HG03571 (cell line): ENCODE data around the gene PALM3.
"Not testable (repeated sequence)": the region's sequence is repeated elsewhere in the genome, so short reads cannot be mapped to it uniquely, and the experiment has no call there.

Experiments used
- ATAC-seq: cut with Tn5 transposase; IDR thresholded peaks from one replicate; pipeline ENCODE4 v1.9.1; 2021; ENCODE audit not compliant: unreplicated experiment

The PALM3 gene

DNA sequence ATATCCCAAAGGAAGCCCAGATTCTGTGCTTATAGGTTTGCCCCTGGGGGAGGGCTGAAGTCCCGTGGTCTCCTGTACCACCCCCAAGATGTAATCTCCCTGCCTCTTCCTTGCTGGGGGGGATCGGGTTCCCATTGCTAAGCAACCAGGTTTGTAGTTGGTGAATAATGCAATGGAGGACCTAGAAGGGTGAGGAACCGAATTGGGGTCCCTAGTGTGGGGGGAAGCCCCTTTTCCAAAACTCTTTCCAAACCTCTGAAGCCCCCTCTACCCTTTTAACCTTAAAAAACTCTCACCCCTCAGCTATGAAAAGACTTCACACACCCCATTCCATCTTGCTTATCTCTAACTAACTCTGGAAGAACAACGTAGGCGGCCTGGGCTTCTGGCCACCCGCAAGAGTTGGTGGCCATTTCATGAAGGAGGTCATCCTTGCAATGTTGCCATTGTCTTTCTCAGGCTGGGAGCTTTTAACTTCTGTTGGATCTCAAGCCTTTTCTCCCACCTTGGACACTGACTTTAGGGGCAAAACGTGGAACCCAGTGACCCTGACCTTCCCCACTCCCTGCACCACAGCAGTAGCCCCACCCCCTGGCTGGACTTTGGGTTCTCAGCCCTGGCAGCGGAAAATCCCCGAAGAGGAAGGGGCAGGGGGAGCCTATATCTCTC lies 661 bp downstream of the PALM3 start:
- ATAC-seq: no peak

- no peak for ATAC-seq
Observed at GRCh38 chr19:14059652-14060155, 2.2 kb downstream of the PALM3 start.

DNA sequence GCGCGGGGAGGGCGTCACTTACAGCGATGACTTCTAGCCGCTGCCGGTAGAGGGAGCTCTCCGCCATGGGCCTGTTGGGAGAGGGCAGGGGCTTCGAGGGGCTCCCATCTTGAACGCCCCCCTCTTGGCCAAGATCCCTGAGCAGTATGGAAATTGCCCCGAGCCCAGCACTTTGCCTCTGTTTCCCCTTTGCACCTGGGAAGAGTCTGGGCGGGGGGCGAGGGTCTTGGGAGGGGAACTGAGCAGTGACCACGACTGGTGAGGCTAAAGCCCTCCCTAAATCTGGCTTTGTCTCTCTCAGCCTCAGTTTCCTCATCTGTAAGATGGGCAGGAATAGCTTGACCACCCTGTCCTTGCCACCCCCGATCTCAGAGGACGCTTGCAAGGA lies 2.8 kb downstream of the PALM3 start:
- no peak for ATAC-seq

GRCh38 chr19:14058182-14059092 lies 3.4 kb downstream of the PALM3 start:
- ATAC-seq: no peak

GRCh38 chr19:14056741-14057356 lies 5.0 kb downstream of the PALM3 start:
- ATAC-seq: no peak

GRCh38 chr19:14056069-14056666 lies 5.7 kb downstream of the PALM3 start:
- ATAC-seq: no peak

DNA sequence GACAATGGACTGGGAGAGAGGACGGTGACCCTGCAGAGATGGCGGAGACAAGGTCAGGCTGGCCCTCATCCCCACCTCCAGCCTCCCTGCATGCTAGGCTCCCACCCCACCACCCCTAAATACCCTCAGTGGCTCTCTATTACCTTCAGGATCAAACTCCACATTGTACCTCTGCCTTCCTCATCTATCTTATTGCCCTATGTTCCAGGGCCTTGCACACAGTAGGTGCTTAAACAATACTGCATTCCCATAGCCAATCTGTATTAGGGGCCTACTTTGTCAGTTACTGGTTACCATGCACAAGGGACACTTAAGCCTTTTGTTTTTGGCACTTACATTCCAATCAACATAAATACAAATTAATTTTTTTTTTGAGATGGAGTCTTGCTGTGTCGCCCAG lies 6.5 kb downstream of the PALM3 start:
- ATAC-seq: no peak

GRCh38 chr19:14054721-14055120 lies 7.2 kb downstream of the PALM3 start:
- ATAC-seq: no peak

DNA sequence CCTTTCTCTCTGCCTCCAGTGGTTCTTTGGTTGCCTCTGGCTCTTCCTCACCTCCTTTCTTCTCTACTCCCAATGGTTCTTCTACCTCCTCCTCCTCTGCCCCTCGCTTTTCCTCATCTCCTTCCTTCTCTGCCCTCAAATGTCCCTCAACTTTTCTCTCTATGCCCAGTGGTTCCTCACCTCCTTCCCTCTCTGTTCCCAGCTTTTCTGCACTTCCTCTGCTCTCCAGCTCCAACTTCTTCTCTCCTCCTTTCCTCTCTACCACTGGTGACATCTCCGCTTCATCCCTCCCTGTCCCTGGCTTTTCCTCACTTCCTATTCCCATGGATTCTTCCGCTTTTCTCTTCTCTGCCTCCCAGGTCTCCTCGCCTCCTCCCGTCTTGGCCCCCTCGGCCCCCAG lies 7.8 kb downstream of the PALM3 start:
- ATAC-seq: no peak

DNA sequence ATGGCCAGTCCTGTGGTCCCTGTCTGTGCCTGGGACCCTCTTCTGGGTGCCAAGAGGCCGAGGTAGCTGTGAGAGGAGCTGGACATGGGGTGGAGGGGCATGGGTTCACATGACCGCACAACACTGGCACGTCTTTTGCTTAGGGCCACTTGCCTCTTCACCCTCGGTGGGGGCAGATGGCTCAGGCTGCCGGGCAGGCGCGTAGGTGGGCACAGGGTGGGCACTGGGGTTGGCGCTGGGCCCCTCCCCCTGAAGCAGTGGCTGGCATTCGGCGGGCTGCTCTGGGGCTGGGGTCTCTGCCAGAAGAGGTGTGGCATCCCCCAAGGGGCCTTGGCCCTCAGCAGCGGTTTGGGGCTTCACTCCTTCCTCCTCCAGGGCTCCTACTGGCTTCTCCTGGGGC lies 8.4 kb downstream of the PALM3 start:
- no peak for ATAC-seq

DNA sequence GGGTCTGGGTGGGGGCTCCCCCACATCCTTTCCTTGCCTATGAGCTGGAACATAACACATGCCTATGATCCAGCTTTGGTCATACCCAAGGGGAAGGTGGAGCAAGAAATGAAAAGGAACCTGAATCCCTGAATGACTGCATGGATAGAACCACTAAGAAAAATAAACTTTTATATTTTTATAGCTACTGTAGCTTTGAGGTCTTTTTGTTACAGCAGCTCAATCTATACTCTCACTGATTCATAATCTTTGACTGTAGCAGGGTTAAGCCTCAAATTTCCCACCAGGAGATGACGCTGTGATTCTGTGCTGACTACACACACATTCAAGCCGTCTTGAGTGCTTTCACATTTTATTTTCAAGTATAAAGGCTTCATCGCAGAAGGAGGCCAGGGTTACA lies 8.8 kb downstream of the PALM3 start:
- ATAC-seq: no peak

- ATAC-seq: no peak
Observed at GRCh38 chr19:14052470-14052869, 9.4 kb downstream of the PALM3 start.

- ATAC-seq: no peak
Observed at GRCh38 chr19:14051980-14052379, 9.9 kb downstream of the PALM3 start.

DNA sequence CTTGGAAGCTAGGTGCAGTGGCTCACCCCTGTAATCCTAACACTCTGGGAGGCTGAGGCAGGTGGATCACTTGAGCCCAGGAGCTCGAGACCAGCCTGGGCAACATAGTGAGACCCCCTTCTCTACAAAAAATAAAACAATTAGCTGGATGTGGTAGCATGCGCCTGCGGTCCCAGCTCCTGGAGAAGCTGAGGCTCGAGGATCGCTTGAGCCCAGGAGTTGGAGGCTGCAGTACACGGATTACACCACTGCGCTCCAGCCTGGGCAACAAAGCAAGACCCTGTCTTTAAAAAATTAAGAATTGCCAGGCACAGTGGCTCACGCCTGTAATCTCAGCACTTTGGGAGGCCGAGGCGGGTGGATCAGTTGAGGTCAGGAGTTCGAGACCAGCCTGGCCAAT lies 10.9 kb downstream of the PALM3 start:
- not testable (repeated sequence) for ATAC-seq

DNA sequence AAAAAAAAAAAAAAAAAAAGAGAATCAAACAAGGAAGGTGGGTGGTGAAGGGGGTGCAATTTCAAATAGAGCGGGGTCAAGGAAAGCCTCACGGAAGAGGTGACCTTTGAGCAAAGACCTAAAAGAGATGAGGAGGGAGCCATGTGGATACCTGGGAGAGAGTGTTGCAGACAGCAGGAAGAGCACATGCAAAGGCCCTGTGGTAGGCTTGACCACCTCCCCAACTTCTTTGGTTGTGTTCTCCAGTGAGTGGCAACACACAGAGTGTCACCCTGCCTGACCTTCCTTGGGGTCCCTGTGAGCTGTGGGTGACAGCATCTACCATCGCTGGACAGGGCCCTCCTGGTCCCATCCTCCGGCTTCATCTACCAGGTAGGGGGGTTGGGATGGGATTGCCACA lies 11.4 kb downstream of the PALM3 start:
- ATAC-seq: no peak

DNA sequence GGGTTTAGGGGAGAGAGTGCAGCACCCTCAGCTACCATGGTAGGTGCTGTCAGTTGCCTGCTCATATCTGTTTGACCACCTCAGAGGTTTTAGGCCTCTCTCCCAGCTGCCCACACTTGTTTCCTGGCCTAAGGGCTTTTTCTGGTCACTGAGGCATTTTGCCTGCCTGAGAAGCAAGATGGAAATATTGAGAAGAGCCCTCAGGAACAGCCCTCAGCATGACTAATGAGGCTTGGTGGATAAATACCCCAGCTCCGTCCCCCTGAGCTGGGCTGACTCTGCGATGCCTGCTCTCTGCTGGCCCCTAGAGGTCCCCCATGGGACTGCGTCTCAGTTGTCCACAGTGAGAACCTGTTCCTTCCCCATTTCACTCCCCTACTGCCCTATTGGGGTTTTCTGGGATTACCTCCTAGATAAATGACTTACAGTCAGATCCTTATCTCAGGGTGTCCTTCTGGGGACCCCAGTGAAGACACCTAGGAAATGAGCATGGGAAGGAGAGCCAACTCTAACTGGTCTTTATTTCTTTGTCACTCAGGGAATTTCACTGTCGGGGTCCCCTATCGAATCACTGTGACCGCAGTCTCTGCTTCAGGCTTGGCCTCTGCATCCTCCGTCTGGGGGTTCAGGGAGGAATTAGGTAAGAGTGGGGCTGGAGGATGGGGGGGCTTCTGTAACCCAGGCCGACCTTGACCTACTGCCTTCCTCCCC lies 13.3 kb downstream of the PALM3 start:
- no peak for ATAC-seq

- not testable (repeated sequence) for ATAC-seq
Observed at GRCh38 chr19:14047866-14048265, 14.0 kb downstream of the PALM3 start.

DNA sequence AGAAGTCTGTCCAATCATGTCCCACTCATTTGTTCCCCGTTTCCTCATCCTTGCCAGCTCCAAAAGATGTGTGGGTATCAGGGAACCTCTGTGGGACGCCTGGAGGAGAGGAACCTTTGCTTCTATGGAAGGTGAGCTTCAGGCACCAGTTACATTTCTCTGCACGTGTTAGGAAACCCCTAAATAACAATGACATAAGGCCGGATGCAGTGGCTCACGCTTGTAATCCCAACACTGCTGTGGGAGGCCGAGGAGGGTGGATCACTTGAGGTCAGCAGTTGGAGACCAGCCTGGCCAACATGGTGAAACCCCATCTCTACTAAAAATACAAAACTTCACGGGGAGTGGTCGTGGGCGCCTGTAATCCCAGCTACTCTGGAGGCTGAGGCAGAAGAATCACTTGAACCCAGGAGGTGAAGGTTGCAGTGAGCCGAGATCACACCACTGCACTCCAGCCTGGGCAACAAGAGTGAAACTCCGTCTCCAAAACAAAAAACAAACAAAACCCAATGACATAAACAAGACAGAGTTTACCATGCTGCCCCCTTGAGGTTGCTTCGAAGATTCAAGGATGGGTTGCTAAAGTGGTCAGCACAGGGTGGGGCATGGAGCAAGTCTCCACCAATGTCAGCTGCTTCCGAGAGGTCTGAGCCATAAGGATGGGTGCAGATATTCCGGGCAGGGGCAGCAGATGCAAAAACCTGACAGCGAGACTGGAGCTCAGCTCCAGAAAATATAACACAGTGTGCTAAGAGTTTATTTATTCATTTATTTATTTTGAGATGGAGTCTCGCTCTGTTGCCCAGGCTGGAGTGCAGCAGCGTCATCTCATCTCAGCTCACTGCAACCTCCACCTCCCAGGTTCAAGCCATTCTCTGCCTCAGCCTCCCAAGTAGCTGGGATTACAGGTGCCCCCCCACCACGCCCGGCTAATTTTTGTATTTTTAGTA lies 18.9 kb downstream of the PALM3 start:
- peak; percentile 59 for ATAC-seq

GRCh38 chr19:14039181-14039580 lies 22.7 kb downstream of the PALM3 start:
- ATAC-seq: no peak

DNA sequence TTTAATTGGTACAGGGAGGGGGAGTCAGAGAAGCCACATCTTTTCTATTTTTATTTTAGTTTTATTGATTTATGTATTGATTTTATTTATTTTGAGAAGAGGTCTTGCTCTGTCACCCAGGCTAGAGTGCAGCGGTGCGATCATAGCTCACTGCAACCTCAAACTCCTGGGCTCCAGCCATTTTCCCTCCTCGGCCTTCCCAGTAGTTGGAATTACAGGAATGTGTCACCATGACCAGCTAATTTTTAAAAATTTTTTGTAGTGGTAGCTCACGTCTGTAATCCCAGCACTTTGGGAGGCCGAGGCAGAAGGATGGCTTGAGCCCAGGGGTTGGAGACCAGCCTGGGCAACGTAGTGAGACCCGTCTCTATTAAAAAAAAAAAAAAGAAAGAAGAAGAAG lies 26.2 kb downstream of the PALM3 start:
- no peak for ATAC-seq
